ENCODE measurements around the gene UBC. TPM values are rescaled to one million over a fixed set of nuclear protein-coding genes. Genes with fewer than 3 reads are reported as not detected.

Gene UBC
- total RNA-seq, 4 donors from 2014 or later = 930 to 1,581 (median 1,433) TPM

DNA sequence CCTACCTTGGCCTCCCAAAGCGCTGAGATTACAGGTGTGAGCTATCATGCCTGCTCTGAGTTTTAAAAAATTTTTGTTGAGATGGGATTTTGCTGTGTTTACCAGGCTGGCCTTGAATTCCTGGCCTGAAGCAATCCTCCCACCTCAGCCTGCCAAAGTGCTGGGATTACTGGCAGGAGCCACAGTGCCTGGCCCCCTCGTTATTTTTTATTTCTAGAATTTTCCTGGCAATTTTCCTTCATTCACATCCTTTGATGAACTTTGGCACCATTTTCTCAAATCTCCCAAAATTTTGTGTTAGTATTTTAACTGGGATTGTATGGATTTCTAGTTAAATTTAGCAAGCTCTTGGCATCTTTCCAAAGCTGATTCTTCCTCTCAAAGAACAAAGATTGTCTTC lies 26.2 kb downstream of the UBC start:
- TF ChIP-seq, protein P1, sequence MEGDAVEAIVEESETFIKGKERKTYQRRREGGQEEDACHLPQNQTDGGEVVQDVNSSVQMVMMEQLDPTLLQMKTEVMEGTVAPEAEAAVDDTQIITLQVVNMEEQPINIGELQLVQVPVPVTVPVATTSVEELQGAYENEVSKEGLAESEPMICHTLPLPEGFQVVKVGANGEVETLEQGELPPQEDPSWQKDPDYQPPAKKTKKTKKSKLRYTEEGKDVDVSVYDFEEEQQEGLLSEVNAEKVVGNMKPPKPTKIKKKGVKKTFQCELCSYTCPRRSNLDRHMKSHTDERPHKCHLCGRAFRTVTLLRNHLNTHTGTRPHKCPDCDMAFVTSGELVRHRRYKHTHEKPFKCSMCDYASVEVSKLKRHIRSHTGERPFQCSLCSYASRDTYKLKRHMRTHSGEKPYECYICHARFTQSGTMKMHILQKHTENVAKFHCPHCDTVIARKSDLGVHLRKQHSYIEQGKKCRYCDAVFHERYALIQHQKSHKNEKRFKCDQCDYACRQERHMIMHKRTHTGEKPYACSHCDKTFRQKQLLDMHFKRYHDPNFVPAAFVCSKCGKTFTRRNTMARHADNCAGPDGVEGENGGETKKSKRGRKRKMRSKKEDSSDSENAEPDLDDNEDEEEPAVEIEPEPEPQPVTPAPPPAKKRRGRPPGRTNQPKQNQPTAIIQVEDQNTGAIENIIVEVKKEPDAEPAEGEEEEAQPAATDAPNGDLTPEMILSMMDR (IDR thresholded peaks at IDR 0.05; ENCODE audit: low read depth) = no peak

DNA sequence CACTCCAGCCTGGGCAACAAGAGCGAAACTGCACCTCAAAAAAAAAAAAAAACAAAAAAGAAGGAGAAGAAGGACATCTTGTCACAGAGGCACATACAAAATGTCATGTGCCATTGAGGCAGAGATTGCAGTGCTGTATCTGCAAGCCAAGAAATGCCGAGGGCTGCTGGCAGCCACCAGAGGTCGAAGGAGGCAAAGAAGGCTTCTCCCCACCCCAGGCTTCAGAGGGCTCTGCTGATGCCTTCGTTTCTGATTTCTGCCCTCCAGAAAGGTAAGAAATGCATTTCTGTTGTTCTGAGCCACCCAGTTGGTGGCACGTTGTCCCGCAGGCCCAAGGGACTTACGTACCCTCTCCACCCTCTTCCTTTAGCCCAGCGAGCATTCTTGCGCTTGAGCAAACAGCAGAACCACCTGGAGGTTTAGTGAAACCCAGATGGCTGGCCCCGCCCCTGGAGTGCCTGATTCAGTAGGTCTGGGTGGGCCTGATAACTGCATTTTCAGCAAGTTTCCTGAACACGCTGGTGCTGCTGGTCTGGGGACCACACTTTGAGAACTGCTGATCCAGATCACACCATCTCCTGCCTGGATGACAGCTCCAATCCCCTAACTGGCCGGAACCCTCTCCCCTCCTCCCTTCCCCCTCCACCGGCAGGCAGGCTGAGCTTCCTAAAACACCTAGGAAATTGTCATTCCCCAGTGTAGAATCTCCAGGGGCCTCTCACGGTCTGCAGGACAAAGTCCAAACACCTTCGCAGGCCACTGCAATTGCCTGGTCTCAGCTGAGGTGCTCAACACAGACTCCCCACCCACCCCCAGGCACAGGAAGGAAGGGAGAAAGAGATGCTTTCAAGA lies 29.6 kb downstream of the UBC start:
- TF ChIP-seq, protein P1 (IDR thresholded peaks at IDR 0.05; ENCODE audit: low read depth) = no peak

DNA sequence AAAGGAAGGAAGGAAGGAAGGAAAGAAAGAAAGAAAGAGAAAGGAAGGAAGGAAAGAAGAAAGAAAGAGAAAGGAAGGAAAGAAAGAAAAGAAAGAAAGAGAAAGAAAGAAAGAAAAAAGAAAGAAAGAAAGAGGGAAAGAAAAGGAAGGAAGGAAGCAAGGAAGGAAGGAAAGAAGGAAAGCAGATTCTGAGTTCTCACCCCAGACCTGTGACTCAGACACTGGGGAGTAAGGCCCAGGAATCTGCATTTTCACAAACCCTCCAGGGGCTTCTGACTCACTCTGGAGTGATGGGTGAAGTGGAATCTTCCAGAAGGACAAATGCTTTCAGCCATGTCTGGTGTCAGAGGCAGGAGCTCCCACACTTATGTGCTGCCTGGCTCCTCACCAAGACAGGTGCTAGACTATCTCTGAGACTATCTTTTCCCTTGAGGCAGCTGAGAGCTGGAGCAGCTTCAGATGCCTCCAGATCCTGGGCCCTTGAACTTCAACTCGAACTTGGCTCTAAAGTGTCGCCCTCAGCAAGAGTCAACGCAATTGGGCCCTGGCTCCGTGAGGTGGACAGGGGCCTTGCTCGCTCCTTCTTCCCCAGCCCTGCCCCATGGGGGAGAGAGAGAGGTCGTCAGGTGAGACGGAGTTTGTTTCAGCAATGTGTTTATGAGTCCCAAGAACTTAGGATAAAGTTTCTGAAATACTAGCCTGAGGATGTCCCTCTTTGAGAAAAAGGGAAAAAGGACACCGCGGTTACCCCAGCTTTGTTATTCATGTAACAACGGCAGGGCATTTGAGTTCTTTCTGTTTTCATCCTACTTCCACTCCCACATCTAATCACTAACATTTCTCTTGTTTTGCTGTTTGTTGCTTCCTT lies 31.0 kb downstream of the UBC start:
- TF ChIP-seq, protein P1 (IDR thresholded peaks at IDR 0.05; ENCODE audit: low read depth) = no peak

DNA sequence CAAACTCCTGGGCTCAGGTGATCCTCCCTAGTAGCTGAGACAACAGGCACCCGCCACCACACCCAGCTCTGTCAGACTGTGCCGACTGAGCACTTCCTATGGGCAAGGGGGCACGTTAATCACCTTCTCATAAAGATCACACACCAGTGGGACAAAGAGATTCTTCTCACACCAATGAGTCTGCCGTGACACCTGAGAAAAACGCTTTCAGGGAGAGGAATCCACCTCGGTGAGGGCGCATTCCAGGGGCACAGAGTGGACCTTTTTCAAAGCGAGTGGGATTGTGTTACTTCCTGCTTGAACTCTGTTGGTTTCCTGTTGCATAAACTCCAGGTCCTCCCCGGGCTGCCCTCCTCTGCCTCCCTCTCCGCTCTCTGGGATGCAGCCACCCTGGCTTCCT lies 33.3 kb downstream of the UBC start:
- TF ChIP-seq, protein P1 (IDR thresholded peaks at IDR 0.05; ENCODE audit: low read depth) = no peak

DNA sequence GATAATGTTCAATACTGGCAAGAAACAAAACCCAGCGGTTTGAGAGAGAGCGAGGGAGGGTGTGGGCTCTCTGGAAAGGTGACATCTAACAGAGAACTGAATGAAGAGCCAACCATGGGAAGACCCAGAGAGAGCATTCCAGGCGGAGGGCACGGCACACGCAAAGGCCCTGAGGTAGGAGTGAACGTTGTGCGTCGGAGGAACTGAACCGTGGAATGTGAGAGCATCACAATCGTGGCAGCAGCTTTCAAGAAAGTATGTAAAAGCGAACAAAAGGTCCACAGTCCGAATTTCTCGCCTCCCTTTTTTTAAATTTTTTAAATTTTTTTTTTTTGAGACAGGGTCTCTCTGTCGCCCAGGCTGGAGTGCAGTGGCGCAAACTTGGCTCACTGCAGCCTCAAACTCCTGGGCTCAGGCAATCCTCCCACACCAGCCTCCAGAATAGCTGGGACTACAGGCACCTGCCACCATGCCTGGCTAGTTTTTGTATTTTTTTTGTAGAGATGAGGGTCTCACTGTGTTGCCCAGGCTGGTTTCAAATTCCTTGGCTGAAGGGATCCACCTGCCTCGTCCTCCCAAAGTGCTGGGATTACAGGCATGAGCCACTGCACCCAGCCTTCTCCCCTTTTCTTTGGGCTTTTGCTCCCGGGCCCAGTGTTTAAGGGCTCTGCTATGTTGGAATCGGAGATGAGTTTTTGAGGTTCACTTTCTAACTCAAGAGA lies 35.5 kb downstream of the UBC start:
- TF ChIP-seq, protein P1 (IDR thresholded peaks at IDR 0.05; ENCODE audit: low read depth) = no peak

DNA sequence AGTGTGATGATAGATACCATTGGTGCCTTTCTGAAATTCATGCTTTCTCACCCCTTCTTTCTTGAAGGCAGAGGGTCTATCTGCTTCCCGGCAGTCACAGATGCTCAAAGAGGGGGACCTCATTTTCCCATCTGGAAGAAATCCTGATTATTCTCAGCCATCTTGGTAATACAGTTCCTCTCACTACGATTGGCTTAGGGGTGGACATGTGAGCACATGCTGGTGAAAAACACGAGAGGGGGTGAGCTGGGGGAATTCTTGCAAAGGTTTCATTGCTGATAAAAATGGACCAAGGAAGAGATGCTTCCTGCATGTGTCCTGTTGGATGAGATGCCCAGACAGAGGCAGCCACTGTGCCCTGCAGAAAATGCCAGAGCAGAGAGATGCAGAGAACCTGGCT lies 37.0 kb downstream of the UBC start:
- TF ChIP-seq, protein P1 (IDR thresholded peaks at IDR 0.05; ENCODE audit: low read depth) = no peak
